NB4 (cell line): Measurements from ENCODE around the gene ENAM.

ENCODE experiments used
- CTCF ChIP-seq: IDR thresholded peaks from one replicate; pipeline ENCODE4 v1.5.1; 2012; ENCODE audit warnings: low read depth, low read length
- MAX ChIP-seq: IDR thresholded peaks from 2 replicates; pipeline ENCODE4 v1.6.1; 2011; ENCODE audit warnings: low read depth, low read length
- POLR2A ChIP-seq: IDR thresholded peaks from 2 replicates; pipeline ENCODE4 v1.6.1; 2011; ENCODE audit warnings: mild to moderate bottlenecking; ENCODE audit not compliant: insufficient read length; ENCODE audit errors: extremely low read depth

GRCh38 chr4:70688795-70689231 is 60.3 kb downstream of the ENAM start:
- no peak for TF ChIP-seq CTCF
- TF ChIP-seq POLR2A = no peak
- TF ChIP-seq MAX = no peak
